Activated CD8-positive, alpha-beta memory T cell treated with anti-CD3 and anti-CD28 coated beads, Interleukin-2, amount 10 ng/mL, durations not matched to agents 7 days and 5 days (primary cell): ENCODE data around the gene C15orf40. TPM values are rescaled to one million over a fixed set of nuclear protein-coding genes. Genes with fewer than 3 reads are reported as not detected.

Source experiments
- ATAC-seq: fragments of 150-1000 bp; cut with Tn5 transposase; one replicate; pipeline ENCODE4 v1.10.0; 2021; ENCODE audit warnings: moderate library complexity
- CTCF ChIA-PET: fragments of 350-600 bp; sonication (Branson Sonifier 250); formaldehyde crosslinking; loops from one replicate; lab custom pipeline; 2021; ENCODE audit warnings: antibody characterized with exemption; lab: Charles Lee
- DNase-seq: peaks from one replicate; pipeline ENCODE4 v3.0.0-alpha.2; 2020
- H3K27ac Mint-ChIP-seq: one replicate; pipeline ENCODE4 v1.8.0; 2021; ENCODE audit warnings: mild to moderate bottlenecking, mixed read lengths
- H3K27me3 Mint-ChIP-seq: one replicate; pipeline ENCODE4 v1.8.0; 2021; ENCODE audit warnings: mixed read lengths
- H3K36me3 Mint-ChIP-seq: one replicate; pipeline ENCODE4 v1.8.0; 2021; ENCODE audit warnings: mild to moderate bottlenecking, mixed read lengths
- H3K4me1 Mint-ChIP-seq: one replicate; pipeline ENCODE4 v1.8.0; 2021; ENCODE audit warnings: mixed read lengths
- H3K4me3 Mint-ChIP-seq: one replicate; pipeline ENCODE4 v1.8.0; 2021; ENCODE audit warnings: mild to moderate bottlenecking, moderate library complexity, mixed read lengths
- H3K9me3 Mint-ChIP-seq: one replicate; pipeline ENCODE4 v1.8.0; 2022; ENCODE audit warnings: low read depth, mixed read lengths
- total RNA-seq, 2 experiments: library from RNA; stranded (reverse); gene quantifications; one replicate each; pipeline ENCODE4 v1.2.3, GENCODE V29; 2021

C15orf40 gene
- total RNA-seq, 2 experiments from 2014 or later: 28.3 to 29.0 TPM

DNA sequence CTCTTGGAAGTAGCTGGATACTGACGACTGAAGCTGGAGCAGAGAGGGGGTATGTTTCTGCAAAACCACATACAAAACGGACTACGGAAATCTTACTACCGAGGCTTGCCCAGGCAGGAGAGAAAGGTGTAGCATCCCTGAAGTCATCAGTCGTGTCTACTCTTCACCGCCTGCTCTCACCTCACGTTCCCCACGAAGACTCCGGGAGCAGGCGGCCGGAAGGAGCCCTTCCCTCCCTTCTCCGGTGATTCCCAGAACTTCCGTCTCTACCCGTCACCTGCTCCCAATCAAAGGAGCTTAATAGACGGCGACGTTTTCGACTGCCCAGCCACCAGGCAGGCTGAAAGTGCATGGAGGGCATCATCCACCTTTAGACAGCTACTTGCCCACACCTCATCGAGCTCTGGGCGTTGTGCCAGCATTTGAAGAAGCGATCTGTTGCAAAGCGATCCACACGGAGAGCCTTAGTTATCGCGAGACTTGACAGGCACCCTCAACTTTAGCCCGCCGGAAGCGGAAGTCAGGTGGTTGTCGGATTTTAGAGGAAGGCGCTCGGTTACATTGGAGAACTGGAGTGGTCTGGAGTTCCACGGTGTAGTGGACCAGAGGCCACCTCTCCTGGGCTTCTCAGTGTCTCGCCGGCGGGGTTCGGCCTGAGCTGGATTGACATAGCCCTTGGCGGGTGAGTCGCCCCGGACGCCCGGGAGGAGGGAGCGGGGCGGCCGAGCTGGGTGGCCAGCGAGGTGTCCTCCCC lies 25.6 kb downstream of the C15orf40 start, which contains the start of gene RAMAC:
Gene RAMAC, plus strand, starts transcription at position 523 of the 754 bp plus-strand sequence. CDS start 2,809 bp downstream, outside the sequence.
- Mint-ChIP-seq H3K36me3 (peaks cover 27% of the 10 kb centered on the region), H3K27me3 (no peaks in the 10 kb centered on the region), H3K4me1 (peaks cover 30% of the 10 kb centered on the region), H3K9me3 (no peaks in the 10 kb centered on the region), H3K27ac (peak within 1 kb of the TSS; percentile 97), H3K4me3 (peak within 1 kb of the TSS; percentile 100)
- DNase-seq (peak; percentile 95), ATAC-seq (peak; percentile 95)
- CTCF ChIA-PET: interaction anchor here (0.8 to 3.2 kb wide), 10 partner anchors 14 to 455 kb away, joined by 3 to 16 read pairs (median 5); partner anchors contain the start of genes C15orf40 and RPS17

GRCh38 chr15:82980981-82981380 lies 30.5 kb downstream of the C15orf40 start:
- ATAC-seq (no peak), DNase-seq (no peak)
- H3K4me3 Mint-ChIP-seq: no peak overlapping the region
- no peaks in the 10 kb centered on the region for H3K9me3 Mint-ChIP-seq
- H3K36me3 Mint-ChIP-seq: peaks cover 6% of the 10 kb centered on the region
- CTCF ChIA-PET: no interaction called here
- H3K27me3 Mint-ChIP-seq: no peaks in the 10 kb centered on the region
- peaks cover 15% of the 10 kb centered on the region for H3K4me1 Mint-ChIP-seq
- H3K27ac Mint-ChIP-seq: no peak overlapping the region

DNA sequence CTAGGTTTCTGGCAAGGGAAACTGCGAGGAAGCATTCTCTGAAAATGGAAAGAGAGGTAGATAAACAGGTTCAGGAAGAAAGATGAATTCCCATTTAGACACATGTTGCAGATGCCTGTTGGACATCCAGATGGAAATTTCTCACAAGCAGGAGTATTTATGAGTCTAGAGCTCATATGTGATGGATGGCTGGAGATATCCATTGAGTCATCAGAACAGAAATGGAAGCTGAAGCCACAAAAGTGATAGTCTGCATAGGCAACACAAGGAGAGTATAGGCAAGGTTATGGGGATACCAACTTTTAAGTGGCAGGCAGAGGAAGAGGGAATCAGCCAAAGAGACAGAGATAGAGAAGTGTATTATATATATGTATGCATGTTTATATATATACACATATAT lies 31.7 kb downstream of the C15orf40 start:
- Mint-ChIP-seq H3K27me3 (no peaks in the 10 kb centered on the region), H3K4me3 (no peak overlapping the region), H3K4me1 (peaks cover 4% of the 10 kb centered on the region), H3K9me3 (no peaks in the 10 kb centered on the region), H3K27ac (no peak overlapping the region), H3K36me3 (peaks cover 4% of the 10 kb centered on the region)
- ATAC-seq (no peak), DNase-seq (no peak)
- CTCF ChIA-PET: no interaction called here

GRCh38 chr15:82978438-82978837 lies 33.0 kb downstream of the C15orf40 start:
- Mint-ChIP-seq H3K9me3 (no peaks in the 10 kb centered on the region), H3K4me3 (no peak overlapping the region), H3K36me3 (peaks cover 3% of the 10 kb centered on the region), H3K4me1 (peaks cover 2% of the 10 kb centered on the region), H3K27me3 (no peaks in the 10 kb centered on the region), H3K27ac (no peak overlapping the region)
- no peak for ATAC-seq
- CTCF ChIA-PET: no interaction called here
- no peak for DNase-seq

DNA sequence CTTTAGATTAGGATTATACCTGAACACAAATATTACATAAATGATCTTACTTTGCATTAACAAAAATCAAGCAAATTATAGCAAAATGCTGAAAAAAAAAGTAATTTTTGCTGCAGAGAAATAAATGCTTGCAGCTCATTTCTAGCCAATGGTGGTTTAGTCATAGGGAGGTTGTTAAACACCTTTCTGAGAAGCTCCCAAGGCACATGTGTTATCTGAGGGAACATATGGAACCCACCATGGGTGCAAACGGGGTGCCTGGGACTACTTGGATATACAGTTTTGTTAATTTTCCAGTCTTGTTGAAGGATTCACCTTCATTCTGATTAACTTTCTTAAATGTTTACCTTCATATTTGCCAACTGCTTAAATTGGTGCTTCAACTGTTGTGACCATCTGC lies 34.4 kb downstream of the C15orf40 start:
- H3K27ac Mint-ChIP-seq: no peak overlapping the region
- H3K9me3 Mint-ChIP-seq: no peaks in the 10 kb centered on the region
- H3K4me3 Mint-ChIP-seq: no peak overlapping the region
- ATAC-seq (no peak), DNase-seq (no peak)
- H3K4me1 Mint-ChIP-seq: peaks cover 4% of the 10 kb centered on the region
- CTCF ChIA-PET: no interaction called here
- no peaks in the 10 kb centered on the region for H3K27me3 Mint-ChIP-seq
- peaks cover 3% of the 10 kb centered on the region for H3K36me3 Mint-ChIP-seq

- DNase-seq (no peak), ATAC-seq (no peak)
- peaks cover 28% of the 10 kb centered on the region for H3K27me3 Mint-ChIP-seq
- no peaks in the 10 kb centered on the region for H3K9me3 Mint-ChIP-seq
- H3K4me1 Mint-ChIP-seq: peaks cover 11% of the 10 kb centered on the region
- H3K27ac Mint-ChIP-seq: no peak overlapping the region
- H3K36me3 Mint-ChIP-seq: peaks cover 2% of the 10 kb centered on the region
- CTCF ChIA-PET: interaction anchor here (0.7 kb wide), 1 partner anchor 52 kb away, joined by 3 read pairs; no protein-coding TSS in a partner anchor
- no peak overlapping the region for H3K4me3 Mint-ChIP-seq
These were observed 38.4 kb downstream of the C15orf40 start for GRCh38 chr15:82972990-82973389.

GRCh38 chr15:82971218-82971984 lies 40.0 kb downstream of the C15orf40 start:
- Mint-ChIP-seq H3K27ac (no peak overlapping the region), H3K9me3 (no peaks in the 10 kb centered on the region), H3K4me3 (no peak overlapping the region), H3K4me1 (peaks cover 22% of the 10 kb centered on the region), H3K27me3 (peaks cover 32% of the 10 kb centered on the region), H3K36me3 (peaks cover 5% of the 10 kb centered on the region)
- CTCF ChIA-PET: no interaction called here
- ATAC-seq (no peak), DNase-seq (no peak)

DNA sequence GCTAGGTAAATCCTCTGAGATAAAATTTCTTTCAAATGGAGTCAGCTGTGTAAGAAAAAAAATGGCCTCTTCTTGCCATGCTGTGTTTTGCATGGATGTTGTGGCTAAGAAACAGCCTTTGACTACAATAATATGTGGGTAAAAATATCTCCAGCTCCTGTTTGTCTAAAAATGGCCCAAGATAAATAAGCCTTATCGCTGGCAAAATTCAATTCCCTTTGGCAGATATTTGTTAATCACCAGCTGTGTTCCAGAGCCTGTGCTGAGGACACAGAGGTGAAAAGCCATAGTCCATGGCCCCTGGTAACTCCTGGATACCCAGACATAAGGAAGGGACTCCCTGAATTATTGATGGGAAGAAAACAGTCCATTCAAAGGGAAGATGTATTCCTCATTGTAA lies 40.7 kb downstream of the C15orf40 start:
- H3K36me3 Mint-ChIP-seq: peaks cover 5% of the 10 kb centered on the region
- H3K4me1 Mint-ChIP-seq: peaks cover 28% of the 10 kb centered on the region
- CTCF ChIA-PET: no interaction called here

DNA sequence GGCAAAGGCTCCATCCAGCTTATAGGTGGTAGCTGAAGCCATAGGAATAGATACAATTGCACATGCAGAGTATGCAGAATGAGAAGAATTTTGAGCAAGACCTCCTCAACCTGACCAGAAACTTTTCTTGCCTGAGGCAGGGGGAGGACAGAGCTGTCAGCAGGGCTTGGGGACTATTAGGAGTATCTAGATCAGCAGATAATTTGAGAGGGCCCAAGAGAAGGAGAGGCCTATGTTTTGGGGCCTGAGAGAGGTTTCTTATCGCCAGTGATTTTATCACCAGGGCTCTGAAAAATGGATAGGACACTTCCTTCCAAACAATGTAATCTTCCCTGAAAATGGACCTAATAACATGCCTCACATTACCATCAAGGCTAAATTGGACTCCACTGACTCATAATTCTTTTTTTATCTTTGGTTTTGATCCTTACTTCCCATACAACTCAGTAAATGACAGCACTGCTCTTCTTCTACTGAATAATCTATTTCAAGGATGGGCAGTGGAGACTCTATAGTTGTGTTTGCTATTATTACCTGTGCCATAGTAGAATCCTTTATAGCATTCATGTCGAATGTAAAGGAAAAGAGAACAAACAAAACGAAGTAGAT lies 41.3 kb downstream of the C15orf40 start:
- Mint-ChIP-seq H3K27me3 (peaks cover 34% of the 10 kb centered on the region), H3K4me1 (peaks cover 28% of the 10 kb centered on the region), H3K4me3 (no peak overlapping the region), H3K36me3 (peaks cover 5% of the 10 kb centered on the region), H3K27ac (no peak overlapping the region), H3K9me3 (no peaks in the 10 kb centered on the region)
- ATAC-seq: no peak
- CTCF ChIA-PET: no interaction called here
- no peak for DNase-seq

More for the DNA sequence above, 40.7 kb downstream of the C15orf40 start:
- Mint-ChIP-seq H3K27ac (no peak overlapping the region), H3K4me3 (no peak overlapping the region), H3K27me3 (peaks cover 32% of the 10 kb centered on the region), H3K9me3 (no peaks in the 10 kb centered on the region)
- DNase-seq (no peak), ATAC-seq (no peak)

GRCh38 chr15:82969353-82969752 lies 42.1 kb downstream of the C15orf40 start:
- no peak overlapping the region for H3K4me3 Mint-ChIP-seq
- CTCF ChIA-PET: interaction anchor here (1.4 to 1.5 kb wide), 2 partner anchors 120 to 288 kb away, joined by 3 read pairs; no protein-coding TSS in a partner anchor
- ATAC-seq (no peak), DNase-seq (no peak)
- peaks cover 34% of the 10 kb centered on the region for H3K27me3 Mint-ChIP-seq
- no peaks in the 10 kb centered on the region for H3K9me3 Mint-ChIP-seq
- no peak overlapping the region for H3K27ac Mint-ChIP-seq
- H3K36me3 Mint-ChIP-seq: peaks cover 5% of the 10 kb centered on the region
- peaks cover 28% of the 10 kb centered on the region for H3K4me1 Mint-ChIP-seq

DNA sequence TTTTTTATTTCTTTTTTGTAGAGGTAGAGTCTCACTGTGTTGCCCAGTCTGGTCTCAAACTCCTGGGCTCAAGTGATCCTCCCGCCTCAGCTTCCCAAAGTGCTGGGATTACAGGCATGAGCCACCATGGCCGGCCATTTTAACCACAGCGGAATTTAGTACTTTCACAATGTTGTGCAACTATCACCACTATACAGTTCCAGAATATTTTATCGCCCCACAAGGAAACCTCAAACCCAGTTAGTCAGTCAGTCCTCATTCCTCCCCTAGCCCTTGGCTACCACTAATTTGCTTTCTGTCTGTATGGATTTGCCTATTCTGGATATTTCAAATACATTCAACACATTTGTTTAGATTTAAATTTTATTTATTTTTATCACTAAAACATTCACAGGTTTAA lies 43.4 kb downstream of the C15orf40 start:
- CTCF ChIA-PET: interaction anchor here (0.9 to 1.5 kb wide), 2 partner anchors 17 to 118 kb away, joined by 3 to 4 read pairs; partner anchors contain the start of gene RAMAC
- Mint-ChIP-seq H3K9me3 (no peaks in the 10 kb centered on the region), H3K4me1 (peaks cover 28% of the 10 kb centered on the region), H3K27ac (no peak overlapping the region), H3K36me3 (peaks cover 5% of the 10 kb centered on the region), H3K27me3 (peaks cover 47% of the 10 kb centered on the region), H3K4me3 (no peak overlapping the region)
- ATAC-seq: no peak
- DNase-seq: no peak

- DNase-seq (peak; percentile 85), ATAC-seq (peak; percentile 88)
- Mint-ChIP-seq H3K36me3 (peaks cover 3% of the 10 kb centered on the region), H3K27ac (peak overlapping the region; percentile 80), H3K4me3 (peak overlapping the region; percentile 28), H3K4me1 (peaks cover 26% of the 10 kb centered on the region), H3K9me3 (no peaks in the 10 kb centered on the region), H3K27me3 (peaks cover 50% of the 10 kb centered on the region)
- CTCF ChIA-PET: interaction anchor here (0.9 to 1.3 kb wide), 2 partner anchors 17 to 427 kb away, joined by 3 read pairs; partner anchors contain the start of gene RPS17
These were observed 44.8 kb downstream of the C15orf40 start for GRCh38 chr15:82966671-82967071.

GRCh38 chr15:82964890-82965289 lies 46.5 kb downstream of the C15orf40 start:
- Mint-ChIP-seq H3K27me3 (peaks cover 51% of the 10 kb centered on the region), H3K27ac (no peak overlapping the region), H3K36me3 (peaks cover 3% of the 10 kb centered on the region), H3K4me3 (no peak overlapping the region), H3K4me1 (peaks cover 26% of the 10 kb centered on the region), H3K9me3 (no peaks in the 10 kb centered on the region)
- CTCF ChIA-PET: no interaction called here
- DNase-seq: no peak
- ATAC-seq: no peak
